Trophoblast cell (in vitro differentiated cells and primary cell): ENCODE measurements around the gene MLXIP.

Experiments
- DNase-seq, 2 donors: peaks; one replicate each; pipeline ENCODE4 v3.0.0-alpha.2; 2016
- H2AFZ ChIP-seq: 2 replicates; pipeline ENCODE4 v1.6.1; 2013; ENCODE audit warnings: low read length, moderate library complexity, mild to moderate bottlenecking; ENCODE audit not compliant: insufficient read depth, poor library complexity
- H2AK5ac ChIP-seq: 2 replicates; pipeline ENCODE4 v1.6.1; 2013; ENCODE audit warnings: mild to moderate bottlenecking, low read length
- H2BK120ac ChIP-seq: 2 replicates; pipeline ENCODE4 v1.6.1; 2013; ENCODE audit warnings: low read length, mild to moderate bottlenecking, moderate library complexity; ENCODE audit not compliant: insufficient read depth, poor library complexity
- H2BK12ac ChIP-seq: 2 replicates; pipeline ENCODE4 v1.6.1; 2013; ENCODE audit warnings: mild to moderate bottlenecking, low read length, moderate library complexity
- H2BK5ac ChIP-seq: 2 replicates; pipeline ENCODE4 v1.6.1; 2013; ENCODE audit warnings: low read length, low read depth, moderate library complexity, mild to moderate bottlenecking; ENCODE audit not compliant: poor library complexity
- H3K14ac ChIP-seq: 2 replicates; pipeline ENCODE4 v1.6.1; 2013; ENCODE audit warnings: mild to moderate bottlenecking, low read length
- H3K18ac ChIP-seq: 2 replicates; pipeline ENCODE4 v1.6.1; 2013; ENCODE audit warnings: mild to moderate bottlenecking, low read length
- H3K23ac ChIP-seq: 2 replicates; pipeline ENCODE4 v1.6.1; 2013; ENCODE audit warnings: low read length
- H3K27ac ChIP-seq: 2 replicates; pipeline ENCODE4 v1.5.1; 2013; ENCODE audit warnings: low read depth, mild to moderate bottlenecking, inconsistent platforms, low read length, moderate library complexity
- H3K27me3 ChIP-seq: 2 replicates; pipeline ENCODE4 v1.6.1; 2013; ENCODE audit warnings: inconsistent platforms, mild to moderate bottlenecking, low read length, moderate library complexity; ENCODE audit not compliant: insufficient read depth
- H3K36me3 ChIP-seq, 2 experiments: 1 replicate in 1 of 2; 2 replicates in 1 of 2; pipeline ENCODE4 v1.6.1; 2013; ENCODE audit warnings: low read length in 2 of 2, mild to moderate bottlenecking in 2 of 2, moderate library complexity in 1 of 2; ENCODE audit not compliant: insufficient read depth in 2 of 2, control insufficient read depth in 1 of 2
- H3K4ac ChIP-seq: 2 replicates; pipeline ENCODE4 v1.6.1; 2013; ENCODE audit warnings: low read depth, mild to moderate bottlenecking, low read length, moderate library complexity
- H3K4me1 ChIP-seq, 2 experiments: 1 replicate in 1 of 2; 2 replicates in 1 of 2; pipeline ENCODE4 v1.6.1; 2013; ENCODE audit warnings: low read length in 2 of 2, mild to moderate bottlenecking in 2 of 2, moderate library complexity in 1 of 2; ENCODE audit not compliant: insufficient read depth in 2 of 2, control insufficient read depth in 1 of 2
- H3K4me2 ChIP-seq: 2 replicates; pipeline ENCODE4 v1.6.1; 2013; ENCODE audit warnings: inconsistent platforms, mild to moderate bottlenecking, low read length, moderate library complexity
- H3K4me3 ChIP-seq: 2 replicates; pipeline ENCODE4 v1.5.1; 2013; ENCODE audit warnings: mild to moderate bottlenecking, low read depth, low read length, inconsistent platforms
- H3K79me1 ChIP-seq: one replicate; pipeline ENCODE4 v1.6.1; 2013; ENCODE audit warnings: low read length
- H3K79me2 ChIP-seq: 2 replicates; pipeline ENCODE4 v1.6.1; 2013; ENCODE audit warnings: low read length, mild to moderate bottlenecking; ENCODE audit not compliant: control insufficient read depth, insufficient read depth, poor library complexity
- H3K9ac ChIP-seq: 2 replicates; pipeline ENCODE4 v1.6.1; 2013; ENCODE audit warnings: mild to moderate bottlenecking, low read length
- H3K9me3 ChIP-seq: 2 replicates; pipeline ENCODE4 v1.6.1; 2013; ENCODE audit warnings: low read depth, mild to moderate bottlenecking, control low read depth, inconsistent platforms, low read length; ENCODE audit not compliant: insufficient read depth
- H4K12ac ChIP-seq: 2 replicates; pipeline ENCODE4 v1.6.1; 2013; ENCODE audit warnings: low read depth, mild to moderate bottlenecking, low read length, moderate library complexity
- H4K8ac ChIP-seq: 2 replicates; pipeline ENCODE4 v1.6.1; 2013; ENCODE audit warnings: low read depth, mild to moderate bottlenecking, low read length, moderate library complexity
- H4K91ac ChIP-seq: one replicate; pipeline ENCODE4 v1.6.1; 2013; ENCODE audit warnings: low read depth, mild to moderate bottlenecking, low read length, moderate library complexity
- WGBS: extraction: QIAGEN DNeasy Blood & Tissue Kit; methylation state at CpG from one replicate; pipeline ENCODE4 v1.1.7; 2013; ENCODE audit warnings: missing lambda C conversion rate; ENCODE audit not compliant: insufficient read length, insufficient coverage; ENCODE audit errors: extremely low coverage; 5-methylcytosine and 5-hydroxymethylcytosine counted together

Gene MLXIP

GRCh38 chr12:122097584-122097926, 19.0 kb downstream of the MLXIP start:
- Histone ChIP-seq H2AFZ (no peak overlapping the region), H2BK12ac (no peak overlapping the region), H3K9me3 (peaks cover 25% of the 10 kb centered on the region), H3K36me3 (no peaks in the 10 kb centered on the region), H3K4me1 (peaks cover 12 to 23% of the 10 kb centered on the region in 2 experiments), H3K27me3 (no peaks in the 10 kb centered on the region), H3K14ac (no peak overlapping the region), H2BK120ac (peak overlapping the region; percentile 6), H3K4me3 (no peak overlapping the region), H3K23ac (no peak overlapping the region), H4K8ac (no peak overlapping the region), H3K79me1 (no peaks in the 10 kb centered on the region), H4K12ac (no peak overlapping the region), H4K91ac (no peak overlapping the region), H2AK5ac (no peak overlapping the region), H3K27ac (no peak overlapping the region), H3K79me2 (no peaks in the 10 kb centered on the region), H3K4ac (no peak overlapping the region), H3K9ac (no peak overlapping the region), H3K4me2 (no peak overlapping the region), H3K18ac (no peak overlapping the region), H2BK5ac (no peak overlapping the region)
- DNase-seq, result no peak
- no CpG with 5 or more reads among the region's 2 CpGs for WGBS

DNA sequence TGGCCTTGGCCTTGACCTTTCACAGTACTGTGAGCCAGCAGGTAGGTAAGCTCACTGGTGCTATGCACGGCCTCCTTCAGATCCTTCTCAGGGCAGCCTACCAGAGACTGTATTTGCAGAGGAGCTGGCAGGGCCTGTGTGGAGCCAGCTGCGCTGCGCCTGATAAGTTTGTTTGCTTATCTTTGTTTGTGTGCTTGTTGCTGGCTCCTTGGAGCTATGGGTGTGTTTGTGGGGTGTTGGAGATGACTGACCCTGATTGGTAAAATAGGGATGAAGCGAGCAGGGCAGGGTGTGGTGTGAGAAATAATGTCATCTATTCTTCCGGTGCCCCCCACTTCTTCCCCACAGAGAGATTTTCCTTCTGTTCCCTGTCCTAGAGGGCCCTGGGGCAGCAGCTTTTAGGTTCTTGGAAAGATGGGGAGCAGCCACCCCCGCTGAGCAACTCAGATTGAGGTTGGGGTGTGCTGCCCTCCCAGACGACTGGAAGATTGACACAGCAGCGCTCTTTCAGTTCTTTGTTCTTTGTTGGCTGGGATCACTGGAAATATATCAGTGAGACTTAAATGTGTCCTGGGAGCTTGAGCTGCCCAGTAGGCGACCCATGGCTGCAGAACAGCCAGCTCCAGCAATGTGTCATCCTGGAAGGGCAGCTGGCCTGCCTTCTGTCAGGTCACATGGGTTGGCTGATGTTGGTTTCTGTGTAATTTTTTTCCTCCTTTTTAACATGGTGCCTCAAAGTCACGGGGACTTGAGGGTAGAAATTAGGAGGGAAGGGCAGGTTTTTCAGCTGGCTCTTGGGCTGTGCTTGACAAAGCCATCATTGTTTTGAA, 19.6 kb downstream of the MLXIP start:
- no CpG with 5 or more reads among the region's 10 CpGs for WGBS
- H2AK5ac ChIP-seq, result no peak overlapping the region
- H2BK5ac ChIP-seq, result no peak overlapping the region
- H2BK12ac ChIP-seq, result no peak overlapping the region
- no peak overlapping the region for H4K12ac ChIP-seq
- H3K14ac ChIP-seq, result no peak overlapping the region
- no peaks in the 10 kb centered on the region for H3K79me1 ChIP-seq
- no peaks in the 10 kb centered on the region for H3K36me3 ChIP-seq
- no peak overlapping the region for H2AFZ ChIP-seq
- peaks cover 12 to 23% of the 10 kb centered on the region in 2 experiments for H3K4me1 ChIP-seq
- peak overlapping the region; percentile 14 for H4K8ac ChIP-seq
- H2BK120ac ChIP-seq, result peak overlapping the region; percentile 6
- H3K4me2 ChIP-seq, result no peak overlapping the region
- peak; percentile 79 to 81 for DNase-seq
- H3K23ac ChIP-seq, result no peak overlapping the region
- no peak overlapping the region for H3K4ac ChIP-seq
- H3K9me3 ChIP-seq, result peaks cover 20% of the 10 kb centered on the region
- no peak overlapping the region for H3K27ac ChIP-seq
- H3K18ac ChIP-seq, result no peak overlapping the region
- no peak overlapping the region for H3K9ac ChIP-seq
- no peaks in the 10 kb centered on the region for H3K79me2 ChIP-seq
- H3K4me3 ChIP-seq, result no peak overlapping the region
- no peak overlapping the region for H4K91ac ChIP-seq
- no peaks in the 10 kb centered on the region for H3K27me3 ChIP-seq

- Histone ChIP-seq H3K9ac (no peak overlapping the region), H3K27ac (no peak overlapping the region), H2AFZ (no peak overlapping the region), H3K27me3 (no peaks in the 10 kb centered on the region), H3K14ac (no peak overlapping the region), H3K79me1 (no peaks in the 10 kb centered on the region), H2BK12ac (no peak overlapping the region), H3K4ac (no peak overlapping the region), H4K12ac (no peak overlapping the region), H3K4me1 (peaks cover 12 to 23% of the 10 kb centered on the region in 2 experiments), H3K36me3 (no peaks in the 10 kb centered on the region), H2AK5ac (no peak overlapping the region), H4K91ac (no peak overlapping the region), H2BK120ac (no peak overlapping the region), H2BK5ac (no peak overlapping the region), H3K4me2 (no peak overlapping the region), H3K9me3 (peaks cover 8% of the 10 kb centered on the region), H3K79me2 (no peaks in the 10 kb centered on the region), H3K4me3 (no peak overlapping the region), H3K23ac (no peak overlapping the region), H3K18ac (no peak overlapping the region), H4K8ac (no peak overlapping the region)
- peak in 1 of 2 donors; percentile 42 for DNase-seq
- no CpG with 5 or more reads among the region's 6 CpGs for WGBS
Measured at GRCh38 chr12:122099280-122099749, 20.8 kb downstream of the MLXIP start.

DNA sequence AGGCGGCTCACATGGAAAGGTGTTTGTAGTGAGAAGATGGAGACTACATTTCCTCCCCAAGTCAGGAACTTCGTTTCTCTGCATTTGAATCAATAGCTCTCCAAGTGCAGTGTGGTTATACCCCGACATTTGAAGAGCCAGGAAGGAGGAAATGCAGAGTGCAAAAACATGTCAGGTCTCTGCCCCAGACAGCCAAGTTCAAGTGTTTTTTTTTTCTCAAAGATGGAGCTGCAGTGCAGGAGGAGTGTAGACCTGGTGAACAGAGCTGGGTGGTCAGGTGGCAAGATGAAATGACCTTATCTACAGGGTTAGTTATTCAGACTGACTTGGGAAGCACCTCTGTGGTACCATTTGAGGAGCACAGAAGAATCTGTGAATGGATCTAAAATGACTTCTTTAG, 21.3 kb downstream of the MLXIP start:
- H3K79me1 ChIP-seq, result no peaks in the 10 kb centered on the region
- no peak for DNase-seq
- H3K36me3 ChIP-seq, result no peaks in the 10 kb centered on the region
- H3K4me1 ChIP-seq, result peaks cover 12 to 23% of the 10 kb centered on the region in 2 experiments
- H3K27me3 ChIP-seq, result no peaks in the 10 kb centered on the region
- no peak overlapping the region for H3K18ac ChIP-seq
- peak overlapping the region; percentile 8 for H2AFZ ChIP-seq
- H3K23ac ChIP-seq, result no peak overlapping the region
- H3K79me2 ChIP-seq, result no peaks in the 10 kb centered on the region
- no peak overlapping the region for H4K8ac ChIP-seq
- no peak overlapping the region for H2BK120ac ChIP-seq
- no peak overlapping the region for H3K14ac ChIP-seq
- no CpG with 5 or more reads among the region's 3 CpGs for WGBS
- no peak overlapping the region for H3K4ac ChIP-seq
- H3K4me3 ChIP-seq, result no peak overlapping the region
- H4K91ac ChIP-seq, result no peak overlapping the region
- H3K9me3 ChIP-seq, result peaks cover 3% of the 10 kb centered on the region
- H2BK5ac ChIP-seq, result no peak overlapping the region
- H3K9ac ChIP-seq, result no peak overlapping the region
- H2AK5ac ChIP-seq, result no peak overlapping the region
- no peak overlapping the region for H3K4me2 ChIP-seq
- no peak overlapping the region for H2BK12ac ChIP-seq
- no peak overlapping the region for H3K27ac ChIP-seq
- H4K12ac ChIP-seq, result no peak overlapping the region
